HG03064 (cell line): ENCODE data around the gene CEP250.
A peak's percentile ranks its signal among the peaks of the same experiment; 100 is the strongest.
"Not testable (repeated sequence)": the region's sequence is repeated elsewhere in the genome, so short reads cannot be mapped to it uniquely, and the experiment has no call there.

ENCODE experiments used
- ATAC-seq: cut with Tn5 transposase; IDR thresholded peaks from one replicate; pipeline ENCODE4 v1.9.1; 2021; ENCODE audit warnings: low read depth; ENCODE audit not compliant: unreplicated experiment

CEP250 gene

GRCh38 chr20:35453647-35454046 lies 1.8 kb upstream of the CEP250 start:
- ATAC-seq = no peak

GRCh38 chr20:35456700-35457099 lies 1.3 kb downstream of the CEP250 start:
- ATAC-seq = not testable (repeated sequence)

GRCh38 chr20:35457539-35457938 lies 2.1 kb downstream of the CEP250 start:
- ATAC-seq = not testable (repeated sequence)

GRCh38 chr20:35458388-35458787 lies 3.0 kb downstream of the CEP250 start:
- ATAC-seq = no peak

- ATAC-seq = no peak
These were observed 6.2 kb downstream of the CEP250 start for GRCh38 chr20:35461620-35462019.

- no peak for ATAC-seq
These were observed 7.0 kb downstream of the CEP250 start for GRCh38 chr20:35462351-35462750.

GRCh38 chr20:35463455-35464300 lies 8.3 kb downstream of the CEP250 start:
- ATAC-seq = no peak

GRCh38 chr20:35465976-35466375 lies 10.6 kb downstream of the CEP250 start:
- ATAC-seq = no peak

GRCh38 chr20:35466856-35467255 lies 11.5 kb downstream of the CEP250 start:
- ATAC-seq = no peak

- no peak for ATAC-seq
These were observed 12.2 kb downstream of the CEP250 start for GRCh38 chr20:35467339-35468224.

GRCh38 chr20:35468671-35469334 lies 13.4 kb downstream of the CEP250 start:
- ATAC-seq = no peak

- ATAC-seq = no peak
These were observed 16.8 kb downstream of the CEP250 start for GRCh38 chr20:35472209-35472608.

GRCh38 chr20:35473684-35474083 lies 18.3 kb downstream of the CEP250 start:
- ATAC-seq = no peak

GRCh38 chr20:35474303-35474871 lies 19.0 kb downstream of the CEP250 start:
- ATAC-seq = no peak

- no peak for ATAC-seq
These were observed 20.9 kb downstream of the CEP250 start for GRCh38 chr20:35476288-35476687.

- ATAC-seq = no peak
These were observed 23.5 kb downstream of the CEP250 start for GRCh38 chr20:35478804-35479472.

- no peak for ATAC-seq
These were observed 24.4 kb downstream of the CEP250 start for GRCh38 chr20:35479798-35480197.

- ATAC-seq = no peak
These were observed 32.1 kb downstream of the CEP250 start for GRCh38 chr20:35487479-35487878.

GRCh38 chr20:35489717-35490116 lies 34.3 kb downstream of the CEP250 start:
- no peak for ATAC-seq

GRCh38 chr20:35490736-35491181 lies 35.4 kb downstream of the CEP250 start:
- ATAC-seq = peak; percentile 91
